DOHH2 (cell line): ENCODE measurements around the gene LAMA4.
"Not testable (repeated sequence)": the region's sequence is repeated elsewhere in the genome, so short reads cannot be mapped to it uniquely, and the experiment has no call there.

Experiments
- H3F3A ChIP-seq: fragments of 200-600 bp; sonication (generic), shearing (Covaris generic); 2 replicates; pipeline ENCODE4 v1.6.0; 2016; ENCODE audit warnings: antibody characterized with exemption, mild to moderate bottlenecking; ENCODE audit not compliant: control insufficient read depth, insufficient read depth
- H3K27ac ChIP-seq: fragments of 200-600 bp; sonication (generic); 2 replicates; pipeline ENCODE4 v1.5.1; 2014; ENCODE audit warnings: low read depth, mild to moderate bottlenecking, low read length, moderate library complexity
- H3K27me3 ChIP-seq: fragments of 200-600 bp; sonication (generic); 2 replicates; pipeline ENCODE4 v1.6.1; 2014; ENCODE audit warnings: mild to moderate bottlenecking, low read length, mixed read lengths; ENCODE audit not compliant: control insufficient read depth
- H3K36me3 ChIP-seq: fragments of 200-600 bp; sonication (generic); 2 replicates; pipeline ENCODE4 v1.6.1; 2014; ENCODE audit warnings: mild to moderate bottlenecking, low read length, moderate library complexity, mixed read lengths; ENCODE audit not compliant: control insufficient read depth
- H3K4me1 ChIP-seq: fragments of 200-600 bp; sonication (generic); 2 replicates; pipeline ENCODE4 v1.6.1; 2014; ENCODE audit warnings: mild to moderate bottlenecking, low read length, mixed read lengths; ENCODE audit not compliant: control insufficient read depth
- H3K4me2 ChIP-seq: fragments of 200-600 bp; sonication (generic); 2 replicates; pipeline ENCODE4 v1.6.0; 2014; ENCODE audit warnings: mild to moderate bottlenecking, low read length, moderate library complexity
- H3K4me3 ChIP-seq: fragments of 200-600 bp; sonication (generic); 2 replicates; pipeline ENCODE4 v1.5.1; 2014; ENCODE audit warnings: mild to moderate bottlenecking, low read length, mixed read lengths
- H3K79me2 ChIP-seq: fragments of 200-600 bp; sonication (generic); 2 replicates; pipeline ENCODE4 v1.6.1; 2014; ENCODE audit warnings: mild to moderate bottlenecking, low read length, mixed read lengths; ENCODE audit not compliant: control insufficient read depth
- H3K9me2 ChIP-seq: fragments of 200-600 bp; sonication (generic); replicated peaks from 2 replicates; pipeline ENCODE4 v1.6.1; 2014; ENCODE audit warnings: mild to moderate bottlenecking, low read length, mixed read lengths; ENCODE audit not compliant: control insufficient read depth
- H3K9me3 ChIP-seq: fragments of 200-600 bp; sonication (generic); 2 replicates; pipeline ENCODE4 v1.6.1; 2014; ENCODE audit warnings: antibody characterized with exemption, low read length, mixed read lengths; ENCODE audit not compliant: control insufficient read depth, insufficient read depth
- H4K20me1 ChIP-seq: fragments of 200-600 bp; sonication (generic); 2 replicates; pipeline ENCODE4 v1.6.0; 2014; ENCODE audit warnings: low read depth, mild to moderate bottlenecking, antibody characterized with exemption, low read length, moderate library complexity; ENCODE audit not compliant: control insufficient read depth, insufficient read depth
- EZH2phosphoT487 ChIP-seq: fragments of 200-600 bp; sonication (generic); IDR thresholded peaks from 2 replicates; pipeline ENCODE4 v1.6.1; 2017; ENCODE audit warnings: borderline replicate concordance, mild to moderate bottlenecking, antibody characterized with exemption, low read length, moderate library complexity, mixed read lengths
- TF ChIP-seq, protein P1 (sequence below): fragments of 200-600 bp; sonication (generic); IDR thresholded peaks from one replicate; pipeline ENCODE4 v1.5.1; 2014; ENCODE audit warnings: antibody characterized with exemption, mild to moderate bottlenecking, low read depth, low read length; ENCODE audit not compliant: poor library complexity, severe bottlenecking

Gene LAMA4

GRCh38 chr6:112109262-112109661, 145.1 kb downstream of the LAMA4 start:
- H3K79me2 ChIP-seq: no peaks in the 10 kb centered on the region
- no peak overlapping the region for H3K4me3 ChIP-seq
- H3K27me3 ChIP-seq: peaks cover 6% of the 10 kb centered on the region; the same call in 1 of the 2 replicates
- H3K4me2 ChIP-seq: no peak overlapping the region
- no peaks in the 10 kb centered on the region for H3K36me3 ChIP-seq
- no peaks in the 10 kb centered on the region for H3K9me2 ChIP-seq
- no peak overlapping the region for H3K27ac ChIP-seq
- H3K9me3 ChIP-seq: no peaks in the 10 kb centered on the region
- H4K20me1 ChIP-seq: no peaks in the 10 kb centered on the region
- no peaks in the 10 kb centered on the region for H3F3A ChIP-seq
- TF ChIP-seq, protein P1, sequence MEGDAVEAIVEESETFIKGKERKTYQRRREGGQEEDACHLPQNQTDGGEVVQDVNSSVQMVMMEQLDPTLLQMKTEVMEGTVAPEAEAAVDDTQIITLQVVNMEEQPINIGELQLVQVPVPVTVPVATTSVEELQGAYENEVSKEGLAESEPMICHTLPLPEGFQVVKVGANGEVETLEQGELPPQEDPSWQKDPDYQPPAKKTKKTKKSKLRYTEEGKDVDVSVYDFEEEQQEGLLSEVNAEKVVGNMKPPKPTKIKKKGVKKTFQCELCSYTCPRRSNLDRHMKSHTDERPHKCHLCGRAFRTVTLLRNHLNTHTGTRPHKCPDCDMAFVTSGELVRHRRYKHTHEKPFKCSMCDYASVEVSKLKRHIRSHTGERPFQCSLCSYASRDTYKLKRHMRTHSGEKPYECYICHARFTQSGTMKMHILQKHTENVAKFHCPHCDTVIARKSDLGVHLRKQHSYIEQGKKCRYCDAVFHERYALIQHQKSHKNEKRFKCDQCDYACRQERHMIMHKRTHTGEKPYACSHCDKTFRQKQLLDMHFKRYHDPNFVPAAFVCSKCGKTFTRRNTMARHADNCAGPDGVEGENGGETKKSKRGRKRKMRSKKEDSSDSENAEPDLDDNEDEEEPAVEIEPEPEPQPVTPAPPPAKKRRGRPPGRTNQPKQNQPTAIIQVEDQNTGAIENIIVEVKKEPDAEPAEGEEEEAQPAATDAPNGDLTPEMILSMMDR: no peak
- TF ChIP-seq EZH2phosphoT487: no peak
- H3K4me1 ChIP-seq: no peaks in the 10 kb centered on the region

DNA sequence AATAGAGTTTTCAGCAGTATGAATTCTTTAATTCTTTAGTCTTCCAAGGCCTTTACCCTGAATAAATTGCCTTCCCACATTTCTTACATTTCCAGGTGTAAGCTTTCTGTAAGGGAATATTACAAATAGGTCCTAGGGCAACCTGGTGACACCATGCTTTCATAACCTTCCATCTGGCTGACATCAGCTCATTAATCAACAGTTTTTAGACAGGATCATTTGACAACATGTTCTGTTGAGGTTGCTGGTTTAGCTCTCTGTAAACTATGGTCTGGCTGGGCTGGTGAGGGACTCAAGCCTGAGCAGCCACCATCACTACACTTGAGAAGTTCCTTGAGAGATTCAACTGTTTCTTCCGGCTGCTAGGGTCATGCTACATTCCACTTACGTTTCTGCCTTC, 147.8 kb downstream of the LAMA4 start:
- no peak overlapping the region for H3K4me3 ChIP-seq
- H3F3A ChIP-seq: no peaks in the 10 kb centered on the region
- no peaks in the 10 kb centered on the region for H3K9me3 ChIP-seq
- no peaks in the 10 kb centered on the region for H4K20me1 ChIP-seq
- no peaks in the 10 kb centered on the region for H3K9me2 ChIP-seq
- no peaks in the 10 kb centered on the region for H3K36me3 ChIP-seq
- H3K4me2 ChIP-seq: no peak overlapping the region
- no peaks in the 10 kb centered on the region for H3K27me3 ChIP-seq
- H3K79me2 ChIP-seq: no peaks in the 10 kb centered on the region
- TF ChIP-seq, protein P1: no peak
- no peak for TF ChIP-seq EZH2phosphoT487
- no peaks in the 10 kb centered on the region for H3K4me1 ChIP-seq
- no peak overlapping the region for H3K27ac ChIP-seq

DNA sequence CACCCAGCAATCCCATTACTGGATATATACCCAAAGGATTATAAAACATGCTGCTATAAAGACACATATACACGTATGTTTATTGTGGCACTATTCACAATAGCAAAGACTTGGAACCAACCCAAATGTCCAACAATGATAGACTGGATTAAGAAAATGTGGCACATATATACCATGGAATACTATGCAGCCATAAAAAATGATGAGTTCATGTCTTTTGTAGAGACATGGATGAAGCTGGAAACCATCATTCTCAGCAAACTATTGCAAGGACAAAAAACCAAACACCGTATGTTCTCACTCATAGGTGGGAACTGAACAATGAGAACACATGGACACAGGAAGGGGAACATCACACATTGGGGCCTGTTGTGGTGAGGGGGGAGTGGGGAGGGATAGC, 148.3 kb downstream of the LAMA4 start:
- H3K27ac ChIP-seq, H3F3A ChIP-seq, H3K9me3 ChIP-seq, H3K79me2 ChIP-seq, H3K4me2 ChIP-seq, H3K4me1 ChIP-seq, H3K27me3 ChIP-seq, H4K20me1 ChIP-seq, H3K4me3 ChIP-seq, H3K9me2 ChIP-seq, H3K36me3 ChIP-seq: not testable (repeated sequence)

GRCh38 chr6:112100561-112100960, 153.8 kb downstream of the LAMA4 start:
- Histone ChIP-seq H3F3A (no peaks in the 10 kb centered on the region), H3K27me3 (no peaks in the 10 kb centered on the region), H3K4me2 (no peak overlapping the region), H3K36me3 (no peaks in the 10 kb centered on the region), H3K4me1 (no peaks in the 10 kb centered on the region), H3K27ac (no peak overlapping the region), H3K4me3 (no peak overlapping the region), H3K79me2 (no peaks in the 10 kb centered on the region), H4K20me1 (no peaks in the 10 kb centered on the region), H3K9me2 (no peaks in the 10 kb centered on the region), H3K9me3 (no peaks in the 10 kb centered on the region)
- TF ChIP-seq, protein P1: no peak
- no peak for TF ChIP-seq EZH2phosphoT487
